Neural cell (in vitro differentiated cells): ENCODE results near the gene ZC3H12D.

Experiments
- CTCF ChIP-seq: fragments of 450-650 bp; IDR thresholded peaks from 2 replicates; pipeline ENCODE4 v1.5.1; 2014; ENCODE audit warnings: antibody characterized with exemption, mild to moderate bottlenecking, moderate library complexity; ENCODE audit not compliant: poor library complexity, severe bottlenecking
- EP300 ChIP-seq: fragments of 450-650 bp; conservative IDR thresholded peaks from 2 replicates; pipeline ENCODE4 v1.6.1; 2014; ENCODE audit warnings: antibody characterized with exemption, mild to moderate bottlenecking, moderate library complexity; ENCODE audit not compliant: poor library complexity, severe bottlenecking
- EZH2 ChIP-seq: fragments of 200-600, 300-800 bp; shearing (Covaris generic), sonication (generic); IDR thresholded peaks from 2 replicates; pipeline ENCODE4 v1.6.1; 2014; ENCODE audit warnings: antibody characterized with exemption, low read length, borderline replicate concordance, mild to moderate bottlenecking; ENCODE audit not compliant: insufficient read depth, poor library complexity, severe bottlenecking
- MXI1 ChIP-seq: fragments of 450-650 bp; conservative IDR thresholded peaks from 2 replicates; pipeline ENCODE4 v1.6.1; 2014; ENCODE audit warnings: antibody characterized with exemption, mild to moderate bottlenecking; ENCODE audit not compliant: poor library complexity, severe bottlenecking
- POLR2AphosphoS5 ChIP-seq: IDR thresholded peaks from 2 replicates; pipeline ENCODE4 v1.6.1; 2012
- RAD21 ChIP-seq: fragments of 450-650 bp; conservative IDR thresholded peaks from 2 replicates; pipeline ENCODE4 v1.6.1; 2014; ENCODE audit warnings: antibody characterized with exemption, mild to moderate bottlenecking, moderate library complexity
- SMC3 ChIP-seq: fragments of 450-650 bp; conservative IDR thresholded peaks from 2 replicates; pipeline ENCODE4 v1.6.1; 2014; ENCODE audit warnings: antibody characterized with exemption, mild to moderate bottlenecking, moderate library complexity; ENCODE audit not compliant: poor library complexity
- TAF1 ChIP-seq: IDR thresholded peaks from 2 replicates; pipeline ENCODE4 v1.6.1; 2012; ENCODE audit warnings: low read depth
- TF ChIP-seq, protein P1 (sequence below): IDR thresholded peaks from 2 replicates; pipeline ENCODE4 v1.6.1; 2012; ENCODE audit warnings: borderline replicate concordance

DNA sequence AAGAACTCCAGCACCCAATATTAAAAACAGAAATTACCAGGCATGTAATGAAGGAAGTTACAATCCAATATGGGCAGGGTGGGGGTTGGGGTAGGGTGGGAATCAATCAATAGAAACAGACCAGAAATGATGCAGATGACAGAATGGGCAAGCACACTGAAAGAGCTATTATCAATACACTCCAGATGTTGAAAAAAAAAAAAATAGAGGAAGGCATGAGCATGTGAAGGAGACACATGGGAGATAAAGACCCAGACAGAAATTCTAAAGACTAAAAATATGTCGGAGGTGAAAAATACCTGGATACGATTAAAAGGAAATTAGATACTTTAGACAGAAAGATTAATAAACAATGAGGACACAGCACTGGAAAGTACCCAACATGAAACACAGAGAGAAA, 19.1 kb upstream of the ZC3H12D start:
- TF ChIP-seq EZH2 = no peak
- TF ChIP-seq CTCF = no peak
- TF ChIP-seq POLR2AphosphoS5 = no peak
- no peak for TF ChIP-seq EP300
- no peak for TF ChIP-seq RAD21
- no peak for TF ChIP-seq SMC3
- TF ChIP-seq, protein P1, sequence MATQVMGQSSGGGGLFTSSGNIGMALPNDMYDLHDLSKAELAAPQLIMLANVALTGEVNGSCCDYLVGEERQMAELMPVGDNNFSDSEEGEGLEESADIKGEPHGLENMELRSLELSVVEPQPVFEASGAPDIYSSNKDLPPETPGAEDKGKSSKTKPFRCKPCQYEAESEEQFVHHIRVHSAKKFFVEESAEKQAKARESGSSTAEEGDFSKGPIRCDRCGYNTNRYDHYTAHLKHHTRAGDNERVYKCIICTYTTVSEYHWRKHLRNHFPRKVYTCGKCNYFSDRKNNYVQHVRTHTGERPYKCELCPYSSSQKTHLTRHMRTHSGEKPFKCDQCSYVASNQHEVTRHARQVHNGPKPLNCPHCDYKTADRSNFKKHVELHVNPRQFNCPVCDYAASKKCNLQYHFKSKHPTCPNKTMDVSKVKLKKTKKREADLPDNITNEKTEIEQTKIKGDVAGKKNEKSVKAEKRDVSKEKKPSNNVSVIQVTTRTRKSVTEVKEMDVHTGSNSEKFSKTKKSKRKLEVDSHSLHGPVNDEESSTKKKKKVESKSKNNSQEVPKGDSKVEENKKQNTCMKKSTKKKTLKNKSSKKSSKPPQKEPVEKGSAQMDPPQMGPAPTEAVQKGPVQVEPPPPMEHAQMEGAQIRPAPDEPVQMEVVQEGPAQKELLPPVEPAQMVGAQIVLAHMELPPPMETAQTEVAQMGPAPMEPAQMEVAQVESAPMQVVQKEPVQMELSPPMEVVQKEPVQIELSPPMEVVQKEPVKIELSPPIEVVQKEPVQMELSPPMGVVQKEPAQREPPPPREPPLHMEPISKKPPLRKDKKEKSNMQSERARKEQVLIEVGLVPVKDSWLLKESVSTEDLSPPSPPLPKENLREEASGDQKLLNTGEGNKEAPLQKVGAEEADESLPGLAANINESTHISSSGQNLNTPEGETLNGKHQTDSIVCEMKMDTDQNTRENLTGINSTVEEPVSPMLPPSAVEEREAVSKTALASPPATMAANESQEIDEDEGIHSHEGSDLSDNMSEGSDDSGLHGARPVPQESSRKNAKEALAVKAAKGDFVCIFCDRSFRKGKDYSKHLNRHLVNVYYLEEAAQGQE = no peak
- TF ChIP-seq TAF1 = no peak
- no peak for TF ChIP-seq MXI1
